ENCODE results near the gene SAMD1. TPM values are rescaled to one million over a fixed set of nuclear protein-coding genes. Genes with fewer than 3 reads are reported as not detected.

Gene SAMD1
- total and polyA plus RNA-seq, 2 donors, result 43.6 to 44.9 TPM

- no peak for DNase-seq (ENCODE audit: low read depth in 6 of 9, low spot score in 9 of 9)
- Histone ChIP-seq H3K27ac (ENCODE audit: low read depth in 1 of 2, low read length in 1 of 2) (no peak overlapping the region), H3K36me3 (ENCODE audit: control insufficient read depth in 2 of 2, insufficient read depth in 2 of 2, low read length in 1 of 2) (peaks cover 17 to 26% of the 10 kb centered on the region in 2 donors), H3K4me3 (ENCODE audit: low read length in 2 of 2) (no peak overlapping the region), H3K4me1 (ENCODE audit: control insufficient read depth in 2 of 2, insufficient read depth in 2 of 2, low read length in 2 of 2) (peaks cover 0 to 22% of the 10 kb centered on the region in 2 donors), H3K9me3 (ENCODE audit: control insufficient read depth in 2 of 2, insufficient read depth in 1 of 2, low read length in 1 of 2) (peaks cover 0 to 4% of the 10 kb centered on the region in 2 donors), H3K27me3 (ENCODE audit: control insufficient read depth in 2 of 2, insufficient read depth in 1 of 2, low read length in 1 of 2) (no peaks in the 10 kb centered on the region)
- WGBS, result 93% methylated on average over 23 of the region's 23 CpGs
Observed at GRCh38 chr19:14107581-14108461, 17.3 kb upstream of the SAMD1 start.

DNA sequence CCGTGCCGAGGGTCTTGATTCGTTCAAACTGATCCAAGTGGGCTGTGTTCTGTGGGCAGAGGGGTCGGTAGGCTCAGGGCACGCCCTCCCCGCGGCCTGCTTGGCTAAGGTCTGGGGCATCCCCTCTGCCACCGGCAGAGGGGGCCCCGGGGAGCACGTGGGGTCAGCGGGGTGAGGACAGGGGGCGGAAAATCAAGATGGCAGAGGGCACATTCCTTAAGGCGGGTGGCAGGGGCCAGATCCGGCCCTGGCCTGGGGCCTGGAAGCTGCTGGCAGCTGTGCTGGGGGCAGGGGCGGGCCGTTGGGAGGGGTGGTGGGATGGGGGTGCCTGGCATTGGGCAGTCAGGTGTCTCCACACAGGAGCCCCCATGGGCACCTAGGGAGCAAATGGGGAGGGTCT lies 16.3 kb upstream of the SAMD1 start:
- WGBS, result 95% methylated on average over 16 of the region's 16 CpGs
- no peaks in the 10 kb centered on the region for H3K27me3 ChIP-seq (ENCODE audit: control insufficient read depth in 2 of 2, insufficient read depth in 1 of 2, low read length in 1 of 2)
- H3K36me3 ChIP-seq (ENCODE audit: control insufficient read depth in 2 of 2, insufficient read depth in 2 of 2, low read length in 1 of 2), result peaks cover 27 to 36% of the 10 kb centered on the region in 2 donors
- peaks cover 0 to 20% of the 10 kb centered on the region in 2 donors for H3K4me1 ChIP-seq (ENCODE audit: control insufficient read depth in 2 of 2, insufficient read depth in 2 of 2, low read length in 2 of 2)
- DNase-seq (ENCODE audit: low read depth in 6 of 9, low spot score in 9 of 9), result no peak
- no peak overlapping the region for H3K27ac ChIP-seq (ENCODE audit: low read depth in 1 of 2, low read length in 1 of 2)
- H3K4me3 ChIP-seq (ENCODE audit: low read length in 2 of 2), result no peak overlapping the region
- peaks cover 0 to 4% of the 10 kb centered on the region in 2 donors for H3K9me3 ChIP-seq (ENCODE audit: control insufficient read depth in 2 of 2, insufficient read depth in 1 of 2, low read length in 1 of 2)

DNA sequence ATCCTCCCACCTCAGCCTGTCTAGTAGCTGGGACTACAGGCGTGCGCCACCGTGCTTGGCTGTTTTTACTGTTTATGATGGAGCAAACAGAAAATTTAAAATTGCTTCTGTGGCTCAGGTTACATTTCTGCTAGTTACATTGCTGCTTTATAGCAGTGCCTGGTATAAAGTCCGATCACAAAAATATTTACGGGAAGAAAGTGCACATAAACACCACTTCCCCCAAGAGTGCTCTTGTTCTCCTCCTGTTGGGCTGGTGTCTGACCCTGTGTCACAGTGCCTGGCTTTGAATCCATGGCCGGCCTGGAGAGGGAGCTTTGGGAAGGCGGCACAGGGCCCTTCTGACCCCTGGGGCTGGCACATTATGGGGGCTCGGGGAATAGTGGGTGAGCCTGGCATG lies 15.1 kb upstream of the SAMD1 start:
- peaks cover 0 to 4% of the 10 kb centered on the region in 2 donors for H3K9me3 ChIP-seq (ENCODE audit: control insufficient read depth in 2 of 2, insufficient read depth in 1 of 2, low read length in 1 of 2)
- peaks cover 34 to 43% of the 10 kb centered on the region in 2 donors for H3K36me3 ChIP-seq (ENCODE audit: control insufficient read depth in 2 of 2, insufficient read depth in 2 of 2, low read length in 1 of 2)
- no peak for DNase-seq (ENCODE audit: low read depth in 6 of 9, low spot score in 9 of 9)
- no peaks in the 10 kb centered on the region for H3K27me3 ChIP-seq (ENCODE audit: control insufficient read depth in 2 of 2, insufficient read depth in 1 of 2, low read length in 1 of 2)
- WGBS, result 96% methylated on average over 8 of the region's 8 CpGs
- H3K4me1 ChIP-seq (ENCODE audit: control insufficient read depth in 2 of 2, insufficient read depth in 2 of 2, low read length in 2 of 2), result peaks cover 0 to 16% of the 10 kb centered on the region in 2 donors
- no peak overlapping the region for H3K27ac ChIP-seq (ENCODE audit: low read depth in 1 of 2, low read length in 1 of 2)
- H3K4me3 ChIP-seq (ENCODE audit: low read length in 2 of 2), result no peak overlapping the region

DNA sequence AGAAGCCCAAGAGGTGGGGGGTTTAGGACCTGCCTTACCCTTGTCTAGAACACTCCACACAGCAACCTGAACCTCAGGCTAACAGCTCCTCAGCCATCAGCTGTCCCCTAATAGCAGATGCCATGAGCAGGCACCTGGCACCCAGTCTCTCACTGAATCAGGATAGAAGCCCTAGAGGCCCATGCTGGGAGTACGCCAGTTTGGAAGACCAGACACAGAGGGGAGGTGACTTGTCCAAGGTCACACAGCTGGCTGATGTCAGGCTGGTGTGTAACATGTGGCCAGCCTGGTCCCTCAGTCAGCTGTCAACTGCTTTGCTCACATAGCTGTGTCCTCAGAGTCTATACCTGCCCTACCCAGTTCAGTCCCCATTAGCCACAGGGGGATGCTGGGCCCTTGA lies 12.8 kb upstream of the SAMD1 start:
- Histone ChIP-seq H3K27me3 (ENCODE audit: control insufficient read depth in 2 of 2, insufficient read depth in 1 of 2, low read length in 1 of 2) (no peaks in the 10 kb centered on the region), H3K9me3 (ENCODE audit: control insufficient read depth in 2 of 2, insufficient read depth in 1 of 2, low read length in 1 of 2) (peaks cover 0 to 4% of the 10 kb centered on the region in 2 donors), H3K4me3 (ENCODE audit: low read length in 2 of 2) (no peak overlapping the region), H3K4me1 (ENCODE audit: control insufficient read depth in 2 of 2, insufficient read depth in 2 of 2, low read length in 2 of 2) (peaks cover 0 to 16% of the 10 kb centered on the region in 2 donors), H3K36me3 (ENCODE audit: control insufficient read depth in 2 of 2, insufficient read depth in 2 of 2, low read length in 1 of 2) (peaks cover 38 to 46% of the 10 kb centered on the region in 2 donors), H3K27ac (ENCODE audit: low read depth in 1 of 2, low read length in 1 of 2) (no peak overlapping the region)
- WGBS, result 100% methylated on average over 1 of the region's 1 CpG
- DNase-seq (ENCODE audit: low read depth in 6 of 9, low spot score in 9 of 9), result no peak

GRCh38 chr19:14102756-14103155 lies 12.2 kb upstream of the SAMD1 start:
- H3K4me3 ChIP-seq (ENCODE audit: low read length in 2 of 2), result no peak overlapping the region
- peaks cover 0 to 16% of the 10 kb centered on the region in 2 donors for H3K4me1 ChIP-seq (ENCODE audit: control insufficient read depth in 2 of 2, insufficient read depth in 2 of 2, low read length in 2 of 2)
- H3K9me3 ChIP-seq (ENCODE audit: control insufficient read depth in 2 of 2, insufficient read depth in 1 of 2, low read length in 1 of 2), result peaks cover 0 to 5% of the 10 kb centered on the region in 2 donors
- no peak for DNase-seq (ENCODE audit: low read depth in 6 of 9, low spot score in 9 of 9)
- 94% methylated on average over 10 of the region's 10 CpGs for WGBS
- peaks cover 42 to 48% of the 10 kb centered on the region in 2 donors for H3K36me3 ChIP-seq (ENCODE audit: control insufficient read depth in 2 of 2, insufficient read depth in 2 of 2, low read length in 1 of 2)
- H3K27ac ChIP-seq (ENCODE audit: low read depth in 1 of 2, low read length in 1 of 2), result peak overlapping the region in 1 of 2 donors; percentile 42
- H3K27me3 ChIP-seq (ENCODE audit: control insufficient read depth in 2 of 2, insufficient read depth in 1 of 2, low read length in 1 of 2), result no peaks in the 10 kb centered on the region

GRCh38 chr19:14102102-14102696 lies 11.6 kb upstream of the SAMD1 start:
- Histone ChIP-seq H3K9me3 (ENCODE audit: control insufficient read depth in 2 of 2, insufficient read depth in 1 of 2, low read length in 1 of 2) (peaks cover 0 to 7% of the 10 kb centered on the region in 2 donors), H3K4me3 (ENCODE audit: low read length in 2 of 2) (no peak overlapping the region), H3K4me1 (ENCODE audit: control insufficient read depth in 2 of 2, insufficient read depth in 2 of 2, low read length in 2 of 2) (peaks cover 0 to 11% of the 10 kb centered on the region in 2 donors), H3K27me3 (ENCODE audit: control insufficient read depth in 2 of 2, insufficient read depth in 1 of 2, low read length in 1 of 2) (no peaks in the 10 kb centered on the region), H3K36me3 (ENCODE audit: control insufficient read depth in 2 of 2, insufficient read depth in 2 of 2, low read length in 1 of 2) (peaks cover 48 to 54% of the 10 kb centered on the region in 2 donors), H3K27ac (ENCODE audit: low read depth in 1 of 2, low read length in 1 of 2) (peak overlapping the region in 1 of 2 donors; percentile 25)
- DNase-seq (ENCODE audit: low read depth in 6 of 9, low spot score in 9 of 9), result no peak
- WGBS, result 97% methylated on average over 11 of the region's 11 CpGs

DNA sequence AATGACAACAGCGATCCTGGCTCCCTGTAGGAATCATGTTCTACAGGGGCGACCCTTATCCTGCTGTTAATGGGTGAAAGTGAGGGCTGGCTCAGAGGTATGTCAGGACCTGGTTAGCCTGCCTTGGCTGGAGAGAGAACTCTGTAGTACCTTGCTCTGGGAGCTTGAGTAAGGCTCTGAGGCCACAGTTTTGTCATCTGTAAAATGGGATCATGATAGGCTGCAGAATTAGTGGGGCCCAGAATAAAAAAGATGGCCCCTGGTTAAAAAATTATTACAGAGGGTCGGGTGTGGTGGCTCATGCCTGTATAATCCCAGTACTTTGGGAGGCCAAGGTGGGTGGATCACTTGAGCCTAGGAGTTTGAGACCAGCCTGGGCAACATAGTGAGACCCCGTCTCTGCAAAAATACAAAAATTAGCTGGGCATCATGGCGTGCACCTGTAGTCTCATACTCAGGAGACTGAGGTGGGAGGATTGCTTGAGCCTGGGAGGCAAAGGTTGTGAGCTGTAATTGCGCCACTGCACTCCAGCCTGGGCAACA lies 10.5 kb upstream of the SAMD1 start:
- H3K36me3 ChIP-seq (ENCODE audit: control insufficient read depth in 2 of 2, insufficient read depth in 2 of 2, low read length in 1 of 2), result peaks cover 53 to 54% of the 10 kb centered on the region in 2 donors
- peaks cover 0 to 11% of the 10 kb centered on the region in 2 donors for H3K9me3 ChIP-seq (ENCODE audit: control insufficient read depth in 2 of 2, insufficient read depth in 1 of 2, low read length in 1 of 2)
- whole genome bisulfite sequencing, result over 99% methylated on average over 6 of the region's 6 CpGs
- H3K4me1 ChIP-seq (ENCODE audit: control insufficient read depth in 2 of 2, insufficient read depth in 2 of 2, low read length in 2 of 2), result peaks cover 0 to 10% of the 10 kb centered on the region in 2 donors
- no peak for DNase-seq (ENCODE audit: low read depth in 6 of 9, low spot score in 9 of 9)
- H3K27ac ChIP-seq (ENCODE audit: low read depth in 1 of 2, low read length in 1 of 2), result no peak overlapping the region
- H3K27me3 ChIP-seq (ENCODE audit: control insufficient read depth in 2 of 2, insufficient read depth in 1 of 2, low read length in 1 of 2), result no peaks in the 10 kb centered on the region
- H3K4me3 ChIP-seq (ENCODE audit: low read length in 2 of 2), result no peak overlapping the region

- H3K27ac ChIP-seq (ENCODE audit: low read depth in 1 of 2, low read length in 1 of 2), result no peak overlapping the region
- no peak overlapping the region for H3K4me3 ChIP-seq (ENCODE audit: low read length in 2 of 2)
- DNase-seq (ENCODE audit: low read depth in 6 of 9, low spot score in 9 of 9), result no peak
- peaks cover 35 to 39% of the 10 kb centered on the region in 2 donors for H3K36me3 ChIP-seq (ENCODE audit: control insufficient read depth in 2 of 2, insufficient read depth in 2 of 2, low read length in 1 of 2)
- 96% methylated on average over 21 of the region's 21 CpGs for WGBS
- H3K9me3 ChIP-seq (ENCODE audit: control insufficient read depth in 2 of 2, insufficient read depth in 1 of 2, low read length in 1 of 2), result peaks cover 2 to 20% of the 10 kb centered on the region in 2 donors
- no peaks in the 10 kb centered on the region for H3K27me3 ChIP-seq (ENCODE audit: control insufficient read depth in 2 of 2, insufficient read depth in 1 of 2, low read length in 1 of 2)
- H3K4me1 ChIP-seq (ENCODE audit: control insufficient read depth in 2 of 2, insufficient read depth in 2 of 2, low read length in 2 of 2), result peaks cover 0 to 6% of the 10 kb centered on the region in 2 donors
Observed at GRCh38 chr19:14097532-14098151, 7.1 kb upstream of the SAMD1 start.

Measured in thymus (tissue), 11 donors.